Gastroesophageal sphincter (tissue), 3 donors: ENCODE measurements around the gene KRT6B.

Source experiments
- POLR2AphosphoS5 ChIP-seq: sonication (generic); formaldehyde crosslinking; IDR thresholded peaks from one replicate; pipeline ENCODE4 v1.6.1; 2017; ENCODE audit warnings: antibody characterized with exemption
- TF ChIP-seq, protein P1 (sequence below), 4 experiments: fragments of 200-600 bp in 2 of 4; fragments of 450-650 bp in 2 of 4; sonication (generic) in 1 of 4; IDR thresholded peaks; one replicate each; pipeline ENCODE4 v1.5.1; 2017 to 2019; ENCODE audit warnings: antibody characterized with exemption in 4 of 4, mild to moderate bottlenecking in 2 of 4, moderate library complexity in 2 of 4

DNA sequence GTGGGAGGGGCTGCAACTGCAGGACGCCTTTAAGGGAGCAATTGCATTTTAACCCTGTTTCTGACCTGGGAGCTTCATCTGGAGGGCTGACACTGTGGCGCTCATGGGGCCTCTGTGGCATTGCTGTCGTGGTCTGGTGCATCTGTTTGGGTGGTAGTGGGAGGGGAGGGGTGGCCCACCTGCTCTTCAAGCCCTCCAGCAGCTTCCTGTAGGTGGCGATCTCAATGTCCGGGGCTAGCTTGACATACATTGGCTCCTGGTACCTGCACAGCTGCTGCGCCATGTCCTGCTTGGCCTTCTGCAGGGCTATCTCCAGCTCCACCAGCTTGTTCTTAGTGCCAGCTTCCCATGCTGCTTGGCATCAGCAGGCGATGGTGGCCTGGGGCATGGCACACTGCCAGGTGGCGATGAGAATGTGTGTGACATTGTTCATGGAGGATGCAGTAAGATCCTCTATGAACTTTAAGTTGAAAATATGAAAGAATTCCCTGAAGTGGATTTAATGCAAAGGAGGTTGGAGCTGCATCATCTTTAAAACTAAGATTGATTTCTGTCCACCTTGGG is 38.1 kb downstream of the KRT6B start:
- TF ChIP-seq, protein P1, sequence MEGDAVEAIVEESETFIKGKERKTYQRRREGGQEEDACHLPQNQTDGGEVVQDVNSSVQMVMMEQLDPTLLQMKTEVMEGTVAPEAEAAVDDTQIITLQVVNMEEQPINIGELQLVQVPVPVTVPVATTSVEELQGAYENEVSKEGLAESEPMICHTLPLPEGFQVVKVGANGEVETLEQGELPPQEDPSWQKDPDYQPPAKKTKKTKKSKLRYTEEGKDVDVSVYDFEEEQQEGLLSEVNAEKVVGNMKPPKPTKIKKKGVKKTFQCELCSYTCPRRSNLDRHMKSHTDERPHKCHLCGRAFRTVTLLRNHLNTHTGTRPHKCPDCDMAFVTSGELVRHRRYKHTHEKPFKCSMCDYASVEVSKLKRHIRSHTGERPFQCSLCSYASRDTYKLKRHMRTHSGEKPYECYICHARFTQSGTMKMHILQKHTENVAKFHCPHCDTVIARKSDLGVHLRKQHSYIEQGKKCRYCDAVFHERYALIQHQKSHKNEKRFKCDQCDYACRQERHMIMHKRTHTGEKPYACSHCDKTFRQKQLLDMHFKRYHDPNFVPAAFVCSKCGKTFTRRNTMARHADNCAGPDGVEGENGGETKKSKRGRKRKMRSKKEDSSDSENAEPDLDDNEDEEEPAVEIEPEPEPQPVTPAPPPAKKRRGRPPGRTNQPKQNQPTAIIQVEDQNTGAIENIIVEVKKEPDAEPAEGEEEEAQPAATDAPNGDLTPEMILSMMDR (IDR thresholded peaks at IDR 0.05) = no peak
- TF ChIP-seq POLR2AphosphoS5 = no peak
